HepG2 (cell line): Measurements from ENCODE around the gene DNM1. TPM values are rescaled to one million over a fixed set of nuclear protein-coding genes. Genes with fewer than 3 reads are reported as not detected.

ENCODE experiments used
- CHD2 ChIP-seq: IDR thresholded peaks from 2 replicates; pipeline ENCODE4 v1.6.1; 2011; ENCODE audit warnings: low read depth, low read length, improper control_type of control experiment
- PHF20 ChIP-seq: sonication (generic); formaldehyde crosslinking; IDR thresholded peaks from 2 replicates; pipeline ENCODE4 v1.5.0; 2020; ENCODE audit warnings: mild to moderate bottlenecking, missing genetic modification reagents
- REPIN1 ChIP-seq: sonication (generic); formaldehyde crosslinking; IDR thresholded peaks from 2 replicates; pipeline ENCODE4 v1.8.0; 2022; ENCODE audit warnings: missing genetic modification reagents, low read depth, mild to moderate bottlenecking, borderline replicate concordance
- RFX5 ChIP-seq: IDR thresholded peaks from 2 replicates; pipeline ENCODE4 v1.6.1; 2011; ENCODE audit warnings: low read depth, low read length, improper control_type of control experiment
- ZNF260 ChIP-seq: sonication (generic); formaldehyde crosslinking; IDR thresholded peaks from 2 replicates; pipeline ENCODE4 v1.4.0; 2020; ENCODE audit warnings: missing genetic modification reagents, low read depth, mild to moderate bottlenecking, borderline replicate concordance
- ZNF383 ChIP-seq: sonication (generic); formaldehyde crosslinking; IDR thresholded peaks from 2 replicates; pipeline ENCODE4 v1.4.0; 2020; ENCODE audit warnings: missing genetic modification reagents, mild to moderate bottlenecking, borderline replicate concordance
- ZNF552 ChIP-seq: sonication (generic); formaldehyde crosslinking; IDR thresholded peaks from 2 replicates; pipeline ENCODE4 v1.9.0; 2022; ENCODE audit warnings: missing genetic modification reagents, mild to moderate bottlenecking, borderline replicate concordance
- ZNF670 ChIP-seq: sonication (generic); formaldehyde crosslinking; IDR thresholded peaks from 2 replicates; pipeline ENCODE4 v1.8.0; 2022; ENCODE audit warnings: mild to moderate bottlenecking, missing genetic modification reagents, borderline replicate concordance
- ZNF878 ChIP-seq: sonication (generic); formaldehyde crosslinking; IDR thresholded peaks from 2 replicates; pipeline ENCODE4 v1.8.1; 2023; ENCODE audit warnings: mild to moderate bottlenecking, missing genetic modification reagents, moderate library complexity
- polyA plus RNA-seq, 8 experiments: library from polyadenylated mRNA; depleted of rRNA in 3 of 8; stranded (reverse) in 7 of 8; unstranded in 1 of 8; fragments of >200 nt; fragmentation: Illumina TruSeq in 4 of 8; extraction: Trizol in 4 of 8; gene quantifications; 2 replicates each; pipeline versions ENCODE4 v1.2.1 to v1.2.3, GENCODE V29; 2011 to 2016; ENCODE audit warnings: low read depth in 4 of 8, missing spikeins in 1 of 8, mixed read lengths in 1 of 8; ENCODE audit not compliant: insufficient read depth in 1 of 8
- total RNA-seq, 5 experiments: library from RNA; depleted of rRNA; stranded (reverse); fragments of >200 nt; fragmentation: Illumina TruSeq; extraction: Trizol; gene quantifications; 2 replicates each; pipeline ENCODE4 v1.2.3, GENCODE V29; 2016; ENCODE audit warnings: low read depth in 1 of 5
- TF ChIP-seq, protein P1 (sequence below): sonication (generic); formaldehyde crosslinking; IDR thresholded peaks from 2 replicates; pipeline ENCODE4 v1.5.0; 2020; ENCODE audit warnings: mild to moderate bottlenecking, missing genetic modification reagents, borderline replicate concordance
- TF ChIP-seq, protein P2 (sequence below): sonication (generic); formaldehyde crosslinking; IDR thresholded peaks from 2 replicates; pipeline ENCODE4 v1.4.0; 2020; ENCODE audit warnings: mild to moderate bottlenecking, low read depth, missing genetic modification reagents
- TF ChIP-seq, protein P3 (sequence below): sonication (generic); formaldehyde crosslinking; IDR thresholded peaks from 2 replicates; pipeline ENCODE4 v1.8.1; 2023; ENCODE audit warnings: mild to moderate bottlenecking, inconsistent platforms, moderate library complexity, missing genetic modification reagents, borderline replicate concordance
- TF ChIP-seq, protein P4 (sequence below): sonication (generic); formaldehyde crosslinking; IDR thresholded peaks from 2 replicates; pipeline ENCODE4 v1.5.1; 2020; ENCODE audit warnings: mild to moderate bottlenecking, missing genetic modification reagents

The DNM1 gene
- total and polyA plus RNA-seq, 2 of the 13 experiments (the other 11 are each of a cell fraction or from before 2014, with no cell fraction given): 0.13 to 0.58 TPM

DNA sequence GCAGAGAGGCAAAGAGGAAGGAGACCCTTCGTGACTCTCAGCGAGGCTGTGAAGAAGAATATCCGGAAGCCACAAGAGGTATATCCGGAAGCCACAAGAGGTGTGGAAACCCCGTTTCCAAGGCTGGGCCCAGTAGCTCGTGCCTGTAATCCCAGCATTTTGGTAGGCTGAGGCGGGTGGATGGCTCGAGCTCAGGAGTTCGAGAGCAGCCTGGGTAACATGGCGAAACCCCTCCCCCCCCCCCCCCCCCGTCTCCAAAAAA is 43.7 kb upstream of the DNM1 start (continued):
- TF ChIP-seq, protein P1, sequence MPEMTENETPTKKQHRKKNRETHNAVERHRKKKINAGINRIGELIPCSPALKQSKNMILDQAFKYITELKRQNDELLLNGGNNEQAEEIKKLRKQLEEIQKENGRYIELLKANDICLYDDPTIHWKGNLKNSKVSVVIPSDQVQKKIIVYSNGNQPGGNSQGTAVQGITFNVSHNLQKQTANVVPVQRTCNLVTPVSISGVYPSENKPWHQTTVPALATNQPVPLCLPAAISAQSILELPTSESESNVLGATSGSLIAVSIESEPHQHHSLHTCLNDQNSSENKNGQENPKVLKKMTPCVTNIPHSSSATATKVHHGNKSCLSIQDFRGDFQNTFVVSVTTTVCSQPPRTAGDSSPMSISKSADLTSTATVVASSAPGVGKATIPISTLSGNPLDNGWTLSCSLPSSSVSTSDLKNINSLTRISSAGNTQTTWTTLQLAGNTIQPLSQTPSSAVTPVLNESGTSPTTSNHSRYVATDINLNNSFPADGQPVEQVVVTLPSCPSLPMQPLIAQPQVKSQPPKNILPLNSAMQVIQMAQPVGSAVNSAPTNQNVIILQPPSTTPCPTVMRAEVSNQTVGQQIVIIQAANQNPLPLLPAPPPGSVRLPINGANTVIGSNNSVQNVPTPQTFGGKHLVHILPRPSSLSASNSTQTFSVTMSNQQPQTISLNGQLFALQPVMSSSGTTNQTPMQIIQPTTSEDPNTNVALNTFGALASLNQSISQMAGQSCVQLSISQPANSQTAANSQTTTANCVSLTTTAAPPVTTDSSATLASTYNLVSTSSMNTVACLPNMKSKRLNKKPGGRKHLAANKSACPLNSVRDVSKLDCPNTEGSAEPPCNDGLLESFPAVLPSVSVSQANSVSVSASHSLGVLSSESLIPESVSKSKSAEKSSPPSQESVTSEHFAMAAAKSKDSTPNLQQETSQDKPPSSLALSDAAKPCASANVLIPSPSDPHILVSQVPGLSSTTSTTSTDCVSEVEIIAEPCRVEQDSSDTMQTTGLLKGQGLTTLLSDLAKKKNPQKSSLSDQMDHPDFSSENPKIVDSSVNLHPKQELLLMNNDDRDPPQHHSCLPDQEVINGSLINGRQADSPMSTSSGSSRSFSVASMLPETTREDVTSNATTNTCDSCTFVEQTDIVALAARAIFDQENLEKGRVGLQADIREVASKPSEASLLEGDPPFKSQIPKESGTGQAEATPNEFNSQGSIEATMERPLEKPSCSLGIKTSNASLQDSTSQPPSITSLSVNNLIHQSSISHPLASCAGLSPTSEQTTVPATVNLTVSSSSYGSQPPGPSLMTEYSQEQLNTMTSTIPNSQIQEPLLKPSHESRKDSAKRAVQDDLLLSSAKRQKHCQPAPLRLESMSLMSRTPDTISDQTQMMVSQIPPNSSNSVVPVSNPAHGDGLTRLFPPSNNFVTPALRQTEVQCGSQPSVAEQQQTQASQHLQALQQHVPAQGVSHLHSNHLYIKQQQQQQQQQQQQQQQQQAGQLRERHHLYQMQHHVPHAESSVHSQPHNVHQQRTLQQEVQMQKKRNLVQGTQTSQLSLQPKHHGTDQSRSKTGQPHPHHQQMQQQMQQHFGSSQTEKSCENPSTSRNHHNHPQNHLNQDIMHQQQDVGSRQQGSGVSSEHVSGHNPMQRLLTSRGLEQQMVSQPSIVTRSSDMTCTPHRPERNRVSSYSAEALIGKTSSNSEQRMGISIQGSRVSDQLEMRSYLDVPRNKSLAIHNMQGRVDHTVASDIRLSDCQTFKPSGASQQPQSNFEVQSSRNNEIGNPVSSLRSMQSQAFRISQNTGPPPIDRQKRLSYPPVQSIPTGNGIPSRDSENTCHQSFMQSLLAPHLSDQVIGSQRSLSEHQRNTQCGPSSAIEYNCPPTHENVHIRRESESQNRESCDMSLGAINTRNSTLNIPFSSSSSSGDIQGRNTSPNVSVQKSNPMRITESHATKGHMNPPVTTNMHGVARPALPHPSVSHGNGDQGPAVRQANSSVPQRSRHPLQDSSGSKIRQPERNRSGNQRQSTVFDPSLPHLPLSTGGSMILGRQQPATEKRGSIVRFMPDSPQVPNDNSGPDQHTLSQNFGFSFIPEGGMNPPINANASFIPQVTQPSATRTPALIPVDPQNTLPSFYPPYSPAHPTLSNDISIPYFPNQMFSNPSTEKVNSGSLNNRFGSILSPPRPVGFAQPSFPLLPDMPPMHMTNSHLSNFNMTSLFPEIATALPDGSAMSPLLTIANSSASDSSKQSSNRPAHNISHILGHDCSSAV (CRISPR knock-in tag): no peak
- TF ChIP-seq, protein P2, sequence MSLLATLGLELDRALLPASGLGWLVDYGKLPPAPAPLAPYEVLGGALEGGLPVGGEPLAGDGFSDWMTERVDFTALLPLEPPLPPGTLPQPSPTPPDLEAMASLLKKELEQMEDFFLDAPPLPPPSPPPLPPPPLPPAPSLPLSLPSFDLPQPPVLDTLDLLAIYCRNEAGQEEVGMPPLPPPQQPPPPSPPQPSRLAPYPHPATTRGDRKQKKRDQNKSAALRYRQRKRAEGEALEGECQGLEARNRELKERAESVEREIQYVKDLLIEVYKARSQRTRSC: no peak
- TF ChIP-seq, protein P3, sequence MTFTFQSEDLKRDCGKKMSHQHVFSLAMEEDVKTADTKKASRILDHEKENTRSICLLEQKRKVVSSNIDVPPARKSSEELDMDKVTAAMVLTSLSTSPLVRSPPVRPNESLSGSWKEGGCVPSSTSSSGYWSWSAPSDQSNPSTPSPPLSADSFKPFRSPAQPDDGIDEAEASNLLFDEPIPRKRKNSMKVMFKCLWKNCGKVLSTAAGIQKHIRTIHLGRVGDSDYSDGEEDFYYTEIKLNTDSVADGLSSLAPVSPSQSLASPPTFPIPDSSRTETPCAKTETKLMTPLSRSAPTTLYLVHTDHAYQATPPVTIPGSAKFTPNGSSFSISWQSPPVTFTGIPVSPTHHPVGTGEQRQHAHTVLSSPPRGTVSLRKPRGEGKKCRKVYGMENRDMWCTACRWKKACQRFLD (CRISPR knock-in tag): no peak
- TF ChIP-seq ZNF260 (no peak), ZNF670 (CRISPR knock-in tag) (no peak), PHF20 (CRISPR knock-in tag) (peak; percentile 47), ZNF552 (CRISPR knock-in tag) (no peak), ZNF383 (no peak), REPIN1 (peak; percentile 10; the same call in 1 of the 2 replicates), ZNF878 (CRISPR knock-in tag) (no peak), RFX5 (no peak), CHD2 (no peak)
- TF ChIP-seq, protein P4, sequence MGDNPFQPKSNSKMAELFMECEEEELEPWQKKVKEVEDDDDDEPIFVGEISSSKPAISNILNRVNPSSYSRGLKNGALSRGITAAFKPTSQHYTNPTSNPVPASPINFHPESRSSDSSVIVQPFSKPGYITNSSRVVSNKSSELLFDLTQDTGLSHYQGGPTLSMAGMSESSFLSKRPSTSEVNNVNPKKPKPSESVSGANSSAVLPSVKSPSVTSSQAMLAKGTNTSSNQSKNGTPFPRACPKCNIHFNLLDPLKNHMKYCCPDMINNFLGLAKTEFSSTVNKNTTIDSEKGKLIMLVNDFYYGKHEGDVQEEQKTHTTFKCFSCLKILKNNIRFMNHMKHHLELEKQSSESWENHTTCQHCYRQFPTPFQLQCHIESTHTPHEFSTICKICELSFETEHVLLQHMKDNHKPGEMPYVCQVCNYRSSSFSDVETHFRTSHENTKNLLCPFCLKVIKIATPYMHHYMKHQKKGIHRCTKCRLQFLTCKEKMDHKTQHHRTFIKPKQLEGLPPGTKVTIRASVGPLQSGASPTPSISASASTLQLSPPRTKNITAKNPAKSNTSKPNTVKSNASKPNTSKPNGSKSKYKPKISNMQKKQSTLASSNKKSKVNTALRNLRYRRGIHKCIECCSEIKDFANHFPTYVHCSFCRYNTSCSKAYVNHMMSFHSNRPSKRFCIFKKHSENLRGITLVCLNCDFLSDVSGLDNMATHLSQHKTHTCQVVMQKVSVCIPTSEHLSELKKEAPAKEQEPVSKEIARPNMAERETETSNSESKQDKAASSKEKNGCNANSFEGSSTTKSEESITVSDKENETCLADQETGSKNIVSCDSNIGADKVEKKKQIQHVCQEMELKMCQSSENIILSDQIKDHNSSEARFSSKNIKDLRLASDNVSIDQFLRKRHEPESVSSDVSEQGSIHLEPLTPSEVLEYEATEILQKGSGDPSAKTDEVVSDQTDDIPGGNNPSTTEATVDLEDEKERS (CRISPR knock-in tag): no peak
